Spleen (tissue), 11 donors: Measurements from ENCODE around the gene SYCP2L. TPM values are rescaled to one million over a fixed set of nuclear protein-coding genes. Genes with fewer than 3 reads are reported as not detected.
"Not testable (repeated sequence)": the region's sequence is repeated elsewhere in the genome, so short reads cannot be mapped to it uniquely, and the experiment has no call there.

Experiments used
- DNase-seq: peaks from one replicate; pipeline ENCODE4 v3.0.0-alpha.2; 2020
- H3K27ac ChIP-seq, 8 donors: fragments of 200-600 bp; sonication (generic) in 7 of 8; 1 replicate in 4 of 8; 2 replicates in 4 of 8; pipeline versions ENCODE4 v1.5.0 to v1.8.0; 2016 to 2021; ENCODE audit warnings: inconsistent platforms in 4 of 8, mild to moderate bottlenecking in 4 of 8, moderate library complexity in 1 of 8
- H3K27me3 ChIP-seq, 7 donors: fragments of 200-600 bp; sonication (generic) in 6 of 7; replicated peaks in 1 of 7; 1 replicate in 4 of 7; 2 replicates in 3 of 7; pipeline versions ENCODE4 v1.5.0 to v1.8.0; 2016 to 2021; ENCODE audit warnings: inconsistent platforms in 3 of 7, mild to moderate bottlenecking in 1 of 7
- H3K36me3 ChIP-seq, 6 donors: fragments of 200-600 bp; sonication (generic) in 5 of 6; 1 replicate in 4 of 6; 2 replicates in 2 of 6; pipeline versions ENCODE4 v1.5.0 to v1.8.0; 2016 to 2021; ENCODE audit warnings: inconsistent platforms in 2 of 6
- H3K4me1 ChIP-seq, 6 donors: fragments of 200-600 bp; sonication (generic) in 5 of 6; 1 replicate in 3 of 6; 2 replicates in 3 of 6; pipeline versions ENCODE4 v1.5.0 to v1.8.0; 2016 to 2021; ENCODE audit warnings: inconsistent platforms in 3 of 6
- H3K4me3 ChIP-seq, 8 donors: fragments of 200-600 bp; sonication (generic) in 7 of 8; 1 replicate in 4 of 8; 2 replicates in 4 of 8; pipeline versions ENCODE4 v1.5.0 to v1.8.0; 2016 to 2021; ENCODE audit warnings: inconsistent platforms in 4 of 8, mild to moderate bottlenecking in 4 of 8, moderate library complexity in 2 of 8
- H3K9me3 ChIP-seq, 8 donors: fragments of 200-600 bp; sonication (generic) in 7 of 8; 1 replicate in 4 of 8; 2 replicates in 4 of 8; pipeline versions ENCODE4 v1.5.0 to v1.8.0; 2016 to 2021; ENCODE audit warnings: inconsistent platforms in 4 of 8
- POLR2A ChIP-seq, 3 donors: fragments of 450-650 bp; IDR thresholded peaks; one replicate each; pipeline ENCODE4 v1.5.1; 2017; ENCODE audit warnings: antibody characterized with exemption in 3 of 3, mild to moderate bottlenecking in 1 of 3
- POLR2AphosphoS5 ChIP-seq, 3 donors: sonication (generic); formaldehyde crosslinking; IDR thresholded peaks; one replicate each; pipeline ENCODE4 v1.5.1; 2017; ENCODE audit warnings: antibody characterized with exemption in 3 of 3
- WGBS, 5 donors: extraction: QIAGEN DNeasy Blood & Tissue Kit in 3 of 5; methylation state at CpG; one replicate each; pipeline versions ENCODE4 v1.1.5 to v1.1.7; 2013 to 2018; 5-methylcytosine and 5-hydroxymethylcytosine counted together
- intact Hi-C: fragments of 100-400 bp; cut with DNase I; formaldehyde crosslinking; loops from one replicate; pipeline ENCODE4 v1.15.0; 2023; ENCODE audit warnings: low total_unique reads
- polyA plus RNA-seq, 3 donors: library from polyadenylated mRNA; stranded (reverse); fragments of 200-250 nt; gene quantifications; one replicate each; pipeline ENCODE4 v1.2.1, GENCODE V29; 2013
- total RNA-seq, 7 donors: library from RNA; depleted of rRNA in 3 of 7; stranded (reverse); fragments of >200 nt in 3 of 7; fragmentation: NEBNext Ultra II Directional in 4 of 7; extraction: Animal tissue kit (Norgen Biotek cat#: 25700) in 4 of 7; gene quantifications; one replicate each; pipeline versions ENCODE4 v1.1.0 to v1.2.1, GENCODE V29; 2016 to 2021
- TF ChIP-seq, protein P1 (sequence below), 11 experiments: fragments of 200-600 bp in 7 of 11; fragments of 450-650 bp in 4 of 11; sonication (generic) in 4 of 11; IDR thresholded peaks in 8 of 11; conservative IDR thresholded peaks in 3 of 11; 1 replicate in 7 of 11; 2 replicates in 4 of 11; pipeline versions ENCODE4 v1.4.0 to v1.8.0; 2016 to 2021; ENCODE audit warnings: antibody characterized with exemption in 11 of 11, inconsistent platforms in 4 of 11, mild to moderate bottlenecking in 1 of 11
- donor health status: healthy with polysubstance abuse.
- donor health status: DM: no; HTN: no; CAD: no; lungs with moderate emphysema.
- donor health status: DM: no; HTN: no; CAD: no.
- donor health status: Bipolar disorder and iron deficiency.
- donor health status: healthy.
- donor health status: DM: no; HTN: no; CAD: no.
- donor health status: DM: yes; HTN: yes; CAD: no.

The SYCP2L gene
- total and polyA plus RNA-seq, 10 donors, result 0.06 to 0.83 (median 0.22) TPM; not detected in 2

- Histone ChIP-seq H3K27me3 (no peaks in the 10 kb centered on the region), H3K9me3 (peaks cover 0 to 31% (median 20%) of the 10 kb centered on the region in 8 donors), H3K4me3 (no peak overlapping the region), H3K4me1 (no peaks in the 10 kb centered on the region), H3K36me3 (no peaks in the 10 kb centered on the region), H3K27ac (no peak overlapping the region)
- TF ChIP-seq POLR2AphosphoS5 (IDR thresholded peaks at IDR 0.05) (no peak), POLR2A (IDR thresholded peaks at IDR 0.05) (no peak)
- TF ChIP-seq, protein P1, sequence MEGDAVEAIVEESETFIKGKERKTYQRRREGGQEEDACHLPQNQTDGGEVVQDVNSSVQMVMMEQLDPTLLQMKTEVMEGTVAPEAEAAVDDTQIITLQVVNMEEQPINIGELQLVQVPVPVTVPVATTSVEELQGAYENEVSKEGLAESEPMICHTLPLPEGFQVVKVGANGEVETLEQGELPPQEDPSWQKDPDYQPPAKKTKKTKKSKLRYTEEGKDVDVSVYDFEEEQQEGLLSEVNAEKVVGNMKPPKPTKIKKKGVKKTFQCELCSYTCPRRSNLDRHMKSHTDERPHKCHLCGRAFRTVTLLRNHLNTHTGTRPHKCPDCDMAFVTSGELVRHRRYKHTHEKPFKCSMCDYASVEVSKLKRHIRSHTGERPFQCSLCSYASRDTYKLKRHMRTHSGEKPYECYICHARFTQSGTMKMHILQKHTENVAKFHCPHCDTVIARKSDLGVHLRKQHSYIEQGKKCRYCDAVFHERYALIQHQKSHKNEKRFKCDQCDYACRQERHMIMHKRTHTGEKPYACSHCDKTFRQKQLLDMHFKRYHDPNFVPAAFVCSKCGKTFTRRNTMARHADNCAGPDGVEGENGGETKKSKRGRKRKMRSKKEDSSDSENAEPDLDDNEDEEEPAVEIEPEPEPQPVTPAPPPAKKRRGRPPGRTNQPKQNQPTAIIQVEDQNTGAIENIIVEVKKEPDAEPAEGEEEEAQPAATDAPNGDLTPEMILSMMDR (IDR thresholded peaks at IDR 0.05 in 8 of 11, conservative IDR thresholded peaks at IDR 0.05 in 3 of 11), result no peak
- 51 to 66% (median 57%) methylated on average over 7 of the region's 7 CpGs for WGBS, 5 donors
- intact Hi-C loops, result no loop called here
- no peak for DNase-seq
These were observed 36.1 kb upstream of the SYCP2L start for GRCh38 chr6:10850728-10851127.

DNA sequence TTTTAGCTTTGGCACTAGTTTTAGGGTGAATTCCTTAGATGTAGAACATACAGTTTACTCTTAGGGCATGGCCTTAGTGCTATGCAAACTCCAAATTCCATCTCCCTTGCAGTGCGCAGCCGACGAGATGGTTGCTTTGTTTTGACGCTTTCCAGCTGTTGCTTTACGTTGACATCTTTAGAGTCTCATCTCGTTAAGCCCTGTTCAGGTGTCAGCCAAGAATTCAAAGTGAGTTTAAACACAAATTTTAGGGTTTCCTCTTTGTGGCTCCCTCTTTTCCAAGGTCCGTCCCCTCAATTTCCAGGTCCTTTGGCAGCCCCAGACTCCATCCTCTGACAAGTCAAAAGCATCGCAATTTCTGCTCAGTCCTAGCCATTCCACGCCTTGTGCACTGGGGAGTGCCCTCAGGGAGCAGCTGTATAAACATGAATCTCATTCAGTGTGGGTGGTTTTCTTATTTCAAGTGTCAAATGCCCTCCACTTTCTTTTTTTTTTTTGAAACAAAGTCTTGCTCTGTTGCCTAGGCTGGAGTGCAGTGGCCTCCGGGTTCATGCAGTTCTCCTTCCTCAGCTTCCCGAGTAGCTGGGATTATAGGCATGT is 34.4 kb upstream of the SYCP2L start:
- Histone ChIP-seq H3K4me1 (no peaks in the 10 kb centered on the region), H3K36me3 (no peaks in the 10 kb centered on the region), H3K4me3 (no peak overlapping the region), H3K27me3 (no peaks in the 10 kb centered on the region), H3K27ac (no peak overlapping the region), H3K9me3 (peaks cover 0 to 31% (median 20%) of the 10 kb centered on the region in 8 donors)
- no peak for TF ChIP-seq POLR2AphosphoS5 (IDR thresholded peaks at IDR 0.05)
- no peak for TF ChIP-seq POLR2A (IDR thresholded peaks at IDR 0.05)
- TF ChIP-seq, protein P1 (IDR thresholded peaks at IDR 0.05 in 8 of 11, conservative IDR thresholded peaks at IDR 0.05 in 3 of 11), result no peak
- no peak for DNase-seq
- intact Hi-C loops, result no loop called here
- WGBS, 5 donors, result 78 to 87% (median 85%) methylated on average over 11 of the region's 11 CpGs

- H3K4me1 ChIP-seq, H3K27ac ChIP-seq, intact Hi-C loops, H3K4me3 ChIP-seq, DNase-seq, H3K27me3 ChIP-seq, H3K36me3 ChIP-seq: not testable (repeated sequence)
- WGBS, 5 donors, result 60 to 70% (median 69%) methylated on average over 6 of the region's 6 CpGs
- peaks cover 0 to 31% (median 20%) of the 10 kb centered on the region in 8 donors for H3K9me3 ChIP-seq
These were observed 33.0 kb upstream of the SYCP2L start for GRCh38 chr6:10853849-10854300.

DNA sequence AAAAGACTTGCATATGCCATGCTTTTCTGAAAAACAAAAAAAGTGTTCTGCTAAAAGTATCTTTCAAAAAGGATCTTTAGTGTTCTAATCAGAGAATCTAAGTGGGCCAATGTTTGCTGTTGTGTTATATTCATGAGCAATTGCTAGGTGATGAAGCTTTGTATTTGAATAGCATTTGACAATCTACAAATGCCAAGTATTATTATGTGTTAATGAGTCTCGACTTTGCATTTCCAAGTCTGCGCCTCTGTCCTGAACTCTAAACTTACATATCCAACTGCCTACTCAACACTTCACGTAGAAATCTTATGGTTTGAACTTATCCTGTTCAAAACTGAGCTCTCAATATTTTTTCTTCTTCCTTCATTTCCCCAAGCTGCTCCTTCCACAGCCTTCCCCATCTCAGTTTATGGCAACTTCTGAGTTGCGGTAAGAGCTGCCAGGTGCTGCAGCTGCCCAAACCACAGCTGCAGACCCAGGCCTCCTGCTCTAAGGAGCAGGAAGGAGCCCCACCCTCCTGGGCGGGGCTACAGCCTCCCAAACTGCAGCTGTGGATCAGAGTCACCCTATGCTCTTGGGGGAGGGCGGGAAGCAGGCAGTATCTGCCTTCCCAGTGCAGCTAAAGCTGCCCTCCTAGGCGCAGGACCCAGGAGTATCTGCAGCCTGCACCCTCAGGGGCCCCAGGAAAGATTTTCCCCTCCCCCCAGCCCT is 31.8 kb upstream of the SYCP2L start:
- intact Hi-C loops, result no loop called here
- 67 to 80% (median 77%) methylated on average over 7 of the region's 7 CpGs for WGBS, 5 donors
- peaks cover 0 to 31% (median 20%) of the 10 kb centered on the region in 8 donors for H3K9me3 ChIP-seq
- H3K4me3 ChIP-seq, result no peak overlapping the region
- no peaks in the 10 kb centered on the region for H3K4me1 ChIP-seq
- no peaks in the 10 kb centered on the region for H3K27me3 ChIP-seq
- no peak for TF ChIP-seq POLR2AphosphoS5 (IDR thresholded peaks at IDR 0.05)
- no peak for TF ChIP-seq POLR2A (IDR thresholded peaks at IDR 0.05)
- TF ChIP-seq, protein P1 (IDR thresholded peaks at IDR 0.05 in 8 of 11, conservative IDR thresholded peaks at IDR 0.05 in 3 of 11), result no peak
- no peaks in the 10 kb centered on the region for H3K36me3 ChIP-seq
- no peak for DNase-seq
- H3K27ac ChIP-seq, result no peak overlapping the region
